IMR-90 (cell line): ENCODE results near the gene OR2T1. TPM values are rescaled to one million over a fixed set of nuclear protein-coding genes. Genes with fewer than 3 reads are reported as not detected.

Experiments used
- ATAC-seq: fragments of 200-7000 bp; cut with Tn5 transposase; 2 replicates; pipeline ENCODE4 v1.9.1; 2020; ENCODE audit warnings: low read depth, mild to moderate bottlenecking, moderate library complexity
- BruUV-seq: library from RNA; stranded (reverse); fragments of 400-500 nt; replicated peaks from 2 replicates; lab custom pipeline; 2021; lab: Mats Ljungman, UMichigan
- CTCF ChIA-PET: fragments of 300-600 bp; formaldehyde crosslinking; extraction: SDS; loops from one replicate; lab custom pipeline; 2021; ENCODE audit warnings: antibody characterized with exemption; lab: Yijun Ruan, JAX
- POLR2A ChIA-PET: fragments of 300-600 bp; sonication (Branson Sonifier 250); formaldehyde crosslinking; loops from one replicate; lab custom pipeline; 2022; ENCODE audit warnings: antibody characterized with exemption; ENCODE audit not compliant: unreplicated experiment; lab: Charles Lee
- DNase-seq: peaks from one replicate; pipeline ENCODE4 v3.0.0; 2013
- H2AFZ ChIP-seq: replicated peaks from 2 replicates; pipeline ENCODE3; 2013; ENCODE audit warnings: low read length, mild to moderate bottlenecking; ENCODE audit not compliant: poor library complexity
- H2AK5ac ChIP-seq: 2 replicates; pipeline ENCODE4 v1.6.1; 2013; ENCODE audit warnings: low read depth, low read length, inconsistent platforms
- H2AK9ac ChIP-seq: replicated peaks from 2 replicates; pipeline ENCODE3; 2013; ENCODE audit warnings: mild to moderate bottlenecking, low read depth, low read length, moderate library complexity; ENCODE audit not compliant: poor library complexity
- H2BK120ac ChIP-seq: 2 replicates; pipeline ENCODE4 v1.6.1; 2013; ENCODE audit warnings: low read depth, low read length, inconsistent platforms
- H2BK15ac ChIP-seq: 3 replicates; pipeline ENCODE4 v1.6.1; 2013; ENCODE audit warnings: low read depth, low read length, inconsistent platforms
- H2BK20ac ChIP-seq: 2 replicates; pipeline ENCODE4 v1.6.1; 2013; ENCODE audit warnings: low read depth, mild to moderate bottlenecking, inconsistent platforms, low read length, moderate library complexity
- H2BK5ac ChIP-seq: 2 replicates; pipeline ENCODE4 v1.6.1; 2013; ENCODE audit warnings: mild to moderate bottlenecking, low read depth, low read length, inconsistent platforms; ENCODE audit not compliant: poor library complexity, severe bottlenecking
- H3K14ac ChIP-seq: replicated peaks from 2 replicates; pipeline ENCODE4 v1.6.1; 2013; ENCODE audit warnings: low read depth, low read length, inconsistent platforms
- H3K18ac ChIP-seq: 2 replicates; pipeline ENCODE4 v1.6.1; 2013; ENCODE audit warnings: low read depth, low read length, control low read depth
- H3K23ac ChIP-seq: 2 replicates; pipeline ENCODE4 v1.6.1; 2013; ENCODE audit warnings: low read depth, low read length, inconsistent platforms
- H3K27ac ChIP-seq: 2 replicates; pipeline ENCODE4 v1.5.1; 2013; ENCODE audit warnings: mild to moderate bottlenecking, control low read depth, low read length; ENCODE audit not compliant: insufficient read depth
- H3K27me3 ChIP-seq: 2 replicates; pipeline ENCODE4 v1.6.1; 2013; ENCODE audit warnings: low read length; ENCODE audit not compliant: control insufficient read depth, insufficient read depth
- H3K36me3 ChIP-seq: 2 replicates; pipeline ENCODE4 v1.6.1; 2013; ENCODE audit warnings: low read length, mixed read lengths; ENCODE audit not compliant: control insufficient read depth, insufficient read depth
- H3K4ac ChIP-seq: 2 replicates; pipeline ENCODE4 v1.6.1; 2013; ENCODE audit warnings: low read depth, low read length, inconsistent platforms
- H3K4me1 ChIP-seq: 2 replicates; pipeline ENCODE4 v1.6.1; 2013; ENCODE audit warnings: low read length, mixed read lengths; ENCODE audit not compliant: control insufficient read depth, insufficient read depth
- H3K4me2 ChIP-seq: 2 replicates; pipeline ENCODE4 v1.6.1; 2013; ENCODE audit warnings: low read depth, mild to moderate bottlenecking, control low read depth, low read length, moderate library complexity
- H3K4me3 ChIP-seq: 2 replicates; pipeline ENCODE4 v1.5.1; 2013; ENCODE audit warnings: low read depth, mild to moderate bottlenecking, control low read depth, low read length, moderate library complexity; ENCODE audit not compliant: insufficient read depth
- H3K56ac ChIP-seq: 2 replicates; pipeline ENCODE4 v1.6.1; 2013; ENCODE audit warnings: low read length, inconsistent platforms; ENCODE audit not compliant: insufficient read depth; ENCODE audit errors: extremely low read depth
- H3K79me1 ChIP-seq, 2 experiments: 2 replicates each; pipeline ENCODE4 v1.6.1; 2013; ENCODE audit warnings: low read length in 2 of 2, inconsistent platforms in 1 of 2, low read depth in 1 of 2
- H3K9ac ChIP-seq: 2 replicates; pipeline ENCODE4 v1.6.1; 2013; ENCODE audit warnings: low read depth, low read length, control low read depth
- H3K9me1 ChIP-seq: 2 replicates; pipeline ENCODE4 v1.6.1; 2013; ENCODE audit warnings: low read length, inconsistent platforms; ENCODE audit not compliant: insufficient read depth
- H3K9me3 ChIP-seq: 2 replicates; pipeline ENCODE4 v1.6.1; 2013; ENCODE audit warnings: low read length; ENCODE audit not compliant: control insufficient read depth, insufficient read depth
- H4K20me1 ChIP-seq: 2 replicates; pipeline ENCODE4 v1.6.1; 2013; ENCODE audit warnings: low read length, inconsistent platforms; ENCODE audit not compliant: insufficient read depth
- H4K5ac ChIP-seq: 2 replicates; pipeline ENCODE4 v1.6.1; 2013; ENCODE audit warnings: mild to moderate bottlenecking, low read depth, low read length, control low read depth
- H4K8ac ChIP-seq, 2 experiments: 2 replicates each; pipeline ENCODE4 v1.6.1; 2013; ENCODE audit warnings: low read depth in 2 of 2, low read length in 2 of 2, control low read depth in 1 of 2, inconsistent platforms in 1 of 2
- H4K91ac ChIP-seq: 2 replicates; pipeline ENCODE4 v1.6.1; 2013; ENCODE audit warnings: low read depth, low read length, inconsistent platforms; ENCODE audit not compliant: insufficient read depth
- BHLHE40 ChIP-seq: fragments of 150-350 bp; IDR thresholded peaks from 2 replicates; pipeline ENCODE4 v1.6.1; 2016; ENCODE audit warnings: mild to moderate bottlenecking, low read depth, low read length
- CEBPB ChIP-seq: IDR thresholded peaks from 2 replicates; pipeline ENCODE4 v1.6.1; 2012; ENCODE audit warnings: low read depth, low read length, improper control_type of control experiment
- CHD1 ChIP-seq: IDR thresholded peaks from 2 replicates; pipeline ENCODE4 v1.6.1; 2012; ENCODE audit warnings: low read depth, low read length, improper control_type of control experiment
- FOS ChIP-seq: fragments of 150-350 bp; IDR thresholded peaks from 2 replicates; pipeline ENCODE4 v1.6.1; 2016; ENCODE audit warnings: low read depth, low read length
- MAFK ChIP-seq: IDR thresholded peaks from 2 replicates; pipeline ENCODE4 v1.6.1; 2012; ENCODE audit warnings: low read depth, low read length, improper control_type of control experiment
- MAZ ChIP-seq: IDR thresholded peaks from 2 replicates; pipeline ENCODE4 v1.6.1; 2012; ENCODE audit warnings: low read depth, mild to moderate bottlenecking, low read length, improper control_type of control experiment, moderate library complexity, borderline replicate concordance
- MXI1 ChIP-seq: IDR thresholded peaks from 2 replicates; pipeline ENCODE4 v1.6.1; 2012; ENCODE audit warnings: low read depth, mild to moderate bottlenecking, low read length, moderate library complexity, borderline replicate concordance
- NFE2L2 ChIP-seq: fragments of 150-350 bp; IDR thresholded peaks from 2 replicates; pipeline ENCODE4 v1.6.1; 2016; ENCODE audit warnings: low read depth, mild to moderate bottlenecking, low read length
- POLR2A ChIP-seq: IDR thresholded peaks from 2 replicates; pipeline ENCODE4 v1.6.1; 2012; ENCODE audit warnings: mild to moderate bottlenecking, low read depth, low read length
- RAD21 ChIP-seq: IDR thresholded peaks from 2 replicates; pipeline ENCODE4 v1.6.1; 2012; ENCODE audit warnings: low read length, improper control_type of control experiment
- RCOR1 ChIP-seq: IDR thresholded peaks from 2 replicates; pipeline ENCODE4 v1.6.1; 2012; ENCODE audit warnings: mild to moderate bottlenecking, low read length, improper control_type of control experiment; ENCODE audit not compliant: insufficient replicate concordance
- RFX5 ChIP-seq: IDR thresholded peaks from 2 replicates; pipeline ENCODE4 v1.8.0; 2012; ENCODE audit warnings: low read depth, mild to moderate bottlenecking, low read length, moderate library complexity
- SMC3 ChIP-seq: fragments of 150-350 bp; IDR thresholded peaks from 2 replicates; pipeline ENCODE4 v1.6.1; 2016; ENCODE audit warnings: low read depth, mild to moderate bottlenecking, antibody characterized with exemption, low read length, moderate library complexity
- WGBS, 2 experiments: methylation state at CpG; one replicate each; pipeline versions ENCODE4 v1.1.5 to v1.1.7; 2013; ENCODE audit warnings: missing lambda C conversion rate in 2 of 2; ENCODE audit not compliant: insufficient read length in 1 of 2; ENCODE audit errors: extremely low coverage in 2 of 2; 5-methylcytosine and 5-hydroxymethylcytosine counted together
- dilution Hi-C: fragments of 300-500 bp; cut with HindIII; formaldehyde crosslinking; loops from one replicate; pipeline ENCODE4 v1.14.3; 2018; ENCODE audit warnings: low sequenced_read_pairs; ENCODE audit not compliant: unreplicated experiment
- in situ Hi-C: fragments of 300-500 bp; cut with MboI; formaldehyde crosslinking; loops from 3 replicates; pipeline ENCODE4 v1.14.3; 2019; ENCODE audit warnings: low sequenced_read_pairs, inconsistent platforms, mixed read lengths
- intact Hi-C: fragments of 100-400 bp; cut with micrococcal nuclease; formaldehyde crosslinking; loops from 2 replicates; pipeline ENCODE4 v1.10.0; 2022
- polyA plus RNA-seq, 3 experiments: library from polyadenylated mRNA; depleted of rRNA; stranded (reverse); fragments of >200 nt; gene quantifications; 2 replicates each; pipeline ENCODE4 v1.2.3, GENCODE V29; 2012; ENCODE audit warnings: low replicate concordance in 1 of 3
- total RNA-seq: library from RNA; depleted of rRNA; stranded (reverse); fragments of >200 nt; gene quantifications from 2 replicates; pipeline ENCODE4 v1.2.3, GENCODE V29; 2012
- TF ChIP-seq, protein P1 (sequence below): conservative IDR thresholded peaks from 2 replicates; pipeline ENCODE4 v1.5.1; 2012; ENCODE audit warnings: mild to moderate bottlenecking, low read depth, low read length, improper control_type of control experiment
- TF ChIP-seq, protein P2 (sequence below): fragments of 150-350 bp; IDR thresholded peaks from 2 replicates; pipeline ENCODE4 v1.6.1; 2016; ENCODE audit warnings: low read depth, mild to moderate bottlenecking, low read length, moderate library complexity, borderline replicate concordance
- TF ChIP-seq, protein P3 (sequence below): fragments of 150-350 bp; IDR thresholded peaks from 2 replicates; pipeline ENCODE4 v1.6.1; 2017; ENCODE audit warnings: mild to moderate bottlenecking, antibody characterized with exemption, low read length, low read depth

Gene OR2T1
- total and polyA plus RNA-seq, 2 of the 4 experiments (the other 2 are of a cell fraction): not detected

DNA sequence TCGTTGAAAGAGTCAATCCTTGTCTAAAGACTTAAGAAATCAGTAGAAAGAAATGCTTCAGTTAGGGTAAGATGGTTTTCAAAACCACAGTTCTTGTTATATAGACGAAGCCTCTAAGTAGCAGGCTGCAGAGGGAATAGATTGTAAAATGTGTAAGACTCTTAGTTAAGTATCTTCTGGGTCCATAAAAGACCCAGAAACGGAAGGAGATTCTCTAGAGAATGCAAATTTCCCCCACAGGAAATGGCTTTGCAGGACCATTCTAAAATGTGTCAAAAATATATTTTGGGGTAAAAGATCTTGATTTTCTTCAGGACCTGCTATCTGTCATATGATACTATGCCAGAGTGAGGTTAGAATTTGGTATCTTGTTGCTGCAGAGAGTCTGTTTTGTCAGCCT is 13.4 kb downstream of the OR2T1 start:
- Histone ChIP-seq H4K20me1 (no peaks in the 10 kb centered on the region), H3K9ac (no peak overlapping the region), H3K18ac (no peak overlapping the region), H3K79me1 (no peaks in the 10 kb centered on the region), H3K4ac (no peak overlapping the region), H4K91ac (no peak overlapping the region), H4K8ac (no peak overlapping the region), H3K4me3 (no peak overlapping the region), H3K23ac (no peak overlapping the region), H2BK20ac (no peak overlapping the region), H3K36me3 (no peaks in the 10 kb centered on the region), H2BK15ac (no peak overlapping the region), H3K56ac (no peak overlapping the region), H3K27ac (no peak overlapping the region), H2AFZ (no peak overlapping the region), H2BK120ac (no peak overlapping the region), H4K5ac (no peak overlapping the region), H2AK9ac (no peak overlapping the region), H3K4me2 (no peak overlapping the region), H3K4me1 (no peaks in the 10 kb centered on the region), H3K9me3 (peaks cover 14% of the 10 kb centered on the region), H3K9me1 (no peaks in the 10 kb centered on the region), H3K14ac (no peak overlapping the region), H2AK5ac (no peak overlapping the region), H3K27me3 (no peaks in the 10 kb centered on the region), H2BK5ac (no peak overlapping the region)
- no CpG with 5 or more reads among the region's 3 CpGs for WGBS, 2 experiments
- dilution Hi-C loops: no loop called here
- no peak for ATAC-seq
- TF ChIP-seq RFX5: no peak
- TF ChIP-seq FOS: no peak
- no peak for TF ChIP-seq NFE2L2
- no peak for TF ChIP-seq RCOR1
- no peak for TF ChIP-seq CHD1
- TF ChIP-seq, protein P1, sequence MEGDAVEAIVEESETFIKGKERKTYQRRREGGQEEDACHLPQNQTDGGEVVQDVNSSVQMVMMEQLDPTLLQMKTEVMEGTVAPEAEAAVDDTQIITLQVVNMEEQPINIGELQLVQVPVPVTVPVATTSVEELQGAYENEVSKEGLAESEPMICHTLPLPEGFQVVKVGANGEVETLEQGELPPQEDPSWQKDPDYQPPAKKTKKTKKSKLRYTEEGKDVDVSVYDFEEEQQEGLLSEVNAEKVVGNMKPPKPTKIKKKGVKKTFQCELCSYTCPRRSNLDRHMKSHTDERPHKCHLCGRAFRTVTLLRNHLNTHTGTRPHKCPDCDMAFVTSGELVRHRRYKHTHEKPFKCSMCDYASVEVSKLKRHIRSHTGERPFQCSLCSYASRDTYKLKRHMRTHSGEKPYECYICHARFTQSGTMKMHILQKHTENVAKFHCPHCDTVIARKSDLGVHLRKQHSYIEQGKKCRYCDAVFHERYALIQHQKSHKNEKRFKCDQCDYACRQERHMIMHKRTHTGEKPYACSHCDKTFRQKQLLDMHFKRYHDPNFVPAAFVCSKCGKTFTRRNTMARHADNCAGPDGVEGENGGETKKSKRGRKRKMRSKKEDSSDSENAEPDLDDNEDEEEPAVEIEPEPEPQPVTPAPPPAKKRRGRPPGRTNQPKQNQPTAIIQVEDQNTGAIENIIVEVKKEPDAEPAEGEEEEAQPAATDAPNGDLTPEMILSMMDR: no peak
- TF ChIP-seq, protein P2, sequence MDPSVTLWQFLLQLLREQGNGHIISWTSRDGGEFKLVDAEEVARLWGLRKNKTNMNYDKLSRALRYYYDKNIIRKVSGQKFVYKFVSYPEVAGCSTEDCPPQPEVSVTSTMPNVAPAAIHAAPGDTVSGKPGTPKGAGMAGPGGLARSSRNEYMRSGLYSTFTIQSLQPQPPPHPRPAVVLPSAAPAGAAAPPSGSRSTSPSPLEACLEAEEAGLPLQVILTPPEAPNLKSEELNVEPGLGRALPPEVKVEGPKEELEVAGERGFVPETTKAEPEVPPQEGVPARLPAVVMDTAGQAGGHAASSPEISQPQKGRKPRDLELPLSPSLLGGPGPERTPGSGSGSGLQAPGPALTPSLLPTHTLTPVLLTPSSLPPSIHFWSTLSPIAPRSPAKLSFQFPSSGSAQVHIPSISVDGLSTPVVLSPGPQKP: no peak
- TF ChIP-seq RAD21: no peak
- TF ChIP-seq CEBPB: no peak
- TF ChIP-seq BHLHE40: no peak
- no peak for TF ChIP-seq SMC3
- TF ChIP-seq, protein P3, sequence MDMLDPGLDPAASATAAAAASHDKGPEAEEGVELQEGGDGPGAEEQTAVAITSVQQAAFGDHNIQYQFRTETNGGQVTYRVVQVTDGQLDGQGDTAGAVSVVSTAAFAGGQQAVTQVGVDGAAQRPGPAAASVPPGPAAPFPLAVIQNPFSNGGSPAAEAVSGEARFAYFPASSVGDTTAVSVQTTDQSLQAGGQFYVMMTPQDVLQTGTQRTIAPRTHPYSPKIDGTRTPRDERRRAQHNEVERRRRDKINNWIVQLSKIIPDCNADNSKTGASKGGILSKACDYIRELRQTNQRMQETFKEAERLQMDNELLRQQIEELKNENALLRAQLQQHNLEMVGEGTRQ: no peak
- TF ChIP-seq MXI1: no peak
- TF ChIP-seq POLR2A: no peak
- no peak for TF ChIP-seq MAFK
- no peak for TF ChIP-seq MAZ
- ChIA-PET POLR2A (no interaction called here), CTCF (no interaction called here)
- intact Hi-C loops: no loop called here
- BruUV-seq: no TSS peak
- in situ Hi-C loops: no loop called here
- DNase-seq: no peak
